ENCODE data around the gene SPANXN2. TPM values are rescaled to one million over a fixed set of nuclear protein-coding genes. Genes with fewer than 3 reads are reported as not detected.
"Not testable (repeated sequence)": the region's sequence is repeated elsewhere in the genome, so short reads cannot be mapped to it uniquely, and the experiment has no call there.

Gene SPANXN2
- total RNA-seq (not detected), polyA plus RNA-seq (not detected), total RNA-seq (not detected)

GRCh38 chrX:143720652-143721051 is at the start of gene SPANXN2:
SPANXN2 (minus strand) TSS chrX:143720752; CDS start chrX:143720668, 84 bp downstream.
- H3K9me3 Mint-ChIP-seq: peaks cover 0 to 20% (median 6%) of the 10 kb centered on the region in 11 donors
- H3K27ac Mint-ChIP-seq; H3K4me3 ChIP-seq (ENCODE audit: low read length); POLR2A ChIA-PET; ATAC-seq; CTCF ChIA-PET; H3K4me1 Mint-ChIP-seq; H3K27ac ChIP-seq (ENCODE audit: low read depth, low read length); H3K4me3 Mint-ChIP-seq; DNase-seq; H3K4me1 ChIP-seq (ENCODE audit: control insufficient read depth in 2 of 2, insufficient read depth in 2 of 2, low read length in 2 of 2); H3K36me3 Mint-ChIP-seq; intact Hi-C loops (cut with micrococcal nuclease); H3K27me3 ChIP-seq (ENCODE audit: control insufficient read depth in 2 of 2, insufficient read depth in 2 of 2, low read length in 2 of 2); H3K9me3 ChIP-seq (ENCODE audit: control insufficient read depth in 2 of 3, low read length in 3 of 3); H3K27me3 Mint-ChIP-seq; H3K36me3 ChIP-seq (ENCODE audit: control insufficient read depth in 2 of 3, insufficient read depth in 3 of 3, low read length in 3 of 3): not testable (repeated sequence)

GRCh38 chrX:143768976-143769375 is 48.4 kb upstream of the SPANXN2 start:
- Histone ChIP-seq H3K36me3 (ENCODE audit: control insufficient read depth in 2 of 3, insufficient read depth in 3 of 3, low read length in 3 of 3) (no peaks in the 10 kb centered on the region), H3K9me3 (ENCODE audit: control insufficient read depth in 2 of 3, low read length in 3 of 3) (no peaks in the 10 kb centered on the region), H3K4me1 (ENCODE audit: control insufficient read depth in 2 of 2, insufficient read depth in 2 of 2, low read length in 2 of 2) (no peaks in the 10 kb centered on the region), H3K27me3 (ENCODE audit: control insufficient read depth in 2 of 2, insufficient read depth in 2 of 2, low read length in 2 of 2) (no peaks in the 10 kb centered on the region), H3K4me3 (ENCODE audit: low read length) (no peak overlapping the region), H3K27ac (ENCODE audit: low read depth, low read length) (no peak overlapping the region)
- DNase-seq (no peak), ATAC-seq (no peak)
- Mint-ChIP-seq H3K4me3 (no peak overlapping the region), H3K36me3 (no peaks in the 10 kb centered on the region), H3K9me3 (peaks cover 0 to 11% (median 4%) of the 10 kb centered on the region in 11 donors), H3K4me1 (peaks cover 0 to 1% (median 0%) of the 10 kb centered on the region in 7 donors), H3K27ac (no peak overlapping the region), H3K27me3 (no peaks in the 10 kb centered on the region)
- intact Hi-C loops (cut with micrococcal nuclease): no loop called here
- ChIA-PET CTCF (no interaction called here), POLR2A (no interaction called here)

- DNase-seq; H3K4me1 Mint-ChIP-seq; H3K9me3 ChIP-seq (ENCODE audit: control insufficient read depth in 2 of 3, low read length in 3 of 3); H3K36me3 Mint-ChIP-seq; intact Hi-C loops (cut with micrococcal nuclease); H3K4me3 Mint-ChIP-seq; H3K27me3 ChIP-seq (ENCODE audit: control insufficient read depth in 2 of 2, insufficient read depth in 2 of 2, low read length in 2 of 2); H3K36me3 ChIP-seq (ENCODE audit: control insufficient read depth in 2 of 3, insufficient read depth in 3 of 3, low read length in 3 of 3); H3K27ac ChIP-seq (ENCODE audit: low read depth, low read length); CTCF ChIA-PET; H3K27me3 Mint-ChIP-seq; POLR2A ChIA-PET; H3K4me1 ChIP-seq (ENCODE audit: control insufficient read depth in 2 of 2, insufficient read depth in 2 of 2, low read length in 2 of 2); H3K4me3 ChIP-seq (ENCODE audit: low read length); H3K27ac Mint-ChIP-seq; ATAC-seq: not testable (repeated sequence)
- peaks cover 0 to 11% (median 4%) of the 10 kb centered on the region in 11 donors for H3K9me3 Mint-ChIP-seq
Observed at GRCh38 chrX:143767789-143768188, 47.2 kb upstream of the SPANXN2 start.

- Mint-ChIP-seq H3K9me3 (peaks cover 0 to 9% (median 3%) of the 10 kb centered on the region in 11 donors), H3K27ac (no peak overlapping the region), H3K4me1 (peaks cover 0 to 2% (median 0%) of the 10 kb centered on the region in 7 donors), H3K27me3 (no peaks in the 10 kb centered on the region), H3K36me3 (no peaks in the 10 kb centered on the region), H3K4me3 (no peak overlapping the region)
- ATAC-seq (no peak), DNase-seq (no peak)
- intact Hi-C loops (cut with micrococcal nuclease): no loop called here
- no peaks in the 10 kb centered on the region for H3K9me3 ChIP-seq (ENCODE audit: control insufficient read depth in 2 of 3, low read length in 3 of 3)
- H3K4me3 ChIP-seq (ENCODE audit: low read length): no peak overlapping the region
- ChIA-PET POLR2A (no interaction called here), CTCF (no interaction called here)
- H3K4me1 ChIP-seq (ENCODE audit: control insufficient read depth in 2 of 2, insufficient read depth in 2 of 2, low read length in 2 of 2): no peaks in the 10 kb centered on the region
- H3K36me3 ChIP-seq (ENCODE audit: control insufficient read depth in 2 of 3, insufficient read depth in 3 of 3, low read length in 3 of 3): no peaks in the 10 kb centered on the region
- no peak overlapping the region for H3K27ac ChIP-seq (ENCODE audit: low read depth, low read length)
- no peaks in the 10 kb centered on the region for H3K27me3 ChIP-seq (ENCODE audit: control insufficient read depth in 2 of 2, insufficient read depth in 2 of 2, low read length in 2 of 2)
Observed at GRCh38 chrX:143757887-143758286, 37.3 kb upstream of the SPANXN2 start.

GRCh38 chrX:143757375-143757774 is 36.8 kb upstream of the SPANXN2 start:
- no peak for DNase-seq
- Histone ChIP-seq H3K4me1 (ENCODE audit: control insufficient read depth in 2 of 2, insufficient read depth in 2 of 2, low read length in 2 of 2) (no peaks in the 10 kb centered on the region), H3K4me3 (ENCODE audit: low read length) (no peak overlapping the region), H3K9me3 (ENCODE audit: control insufficient read depth in 2 of 3, low read length in 3 of 3) (no peaks in the 10 kb centered on the region), H3K36me3 (ENCODE audit: control insufficient read depth in 2 of 3, insufficient read depth in 3 of 3, low read length in 3 of 3) (no peaks in the 10 kb centered on the region), H3K27me3 (ENCODE audit: control insufficient read depth in 2 of 2, insufficient read depth in 2 of 2, low read length in 2 of 2) (no peaks in the 10 kb centered on the region), H3K27ac (ENCODE audit: low read depth, low read length) (no peak overlapping the region)
- no peak for ATAC-seq
- H3K36me3 Mint-ChIP-seq: no peaks in the 10 kb centered on the region
- ChIA-PET POLR2A (no interaction called here), CTCF (no interaction called here)
- no peaks in the 10 kb centered on the region for H3K27me3 Mint-ChIP-seq
- peaks cover 0 to 9% (median 3%) of the 10 kb centered on the region in 11 donors for H3K9me3 Mint-ChIP-seq
- no peak overlapping the region for H3K4me3 Mint-ChIP-seq
- intact Hi-C loops (cut with micrococcal nuclease): no loop called here
- no peak overlapping the region for H3K27ac Mint-ChIP-seq
- peaks cover 0 to 2% (median 0%) of the 10 kb centered on the region in 7 donors for H3K4me1 Mint-ChIP-seq

- ATAC-seq (no peak), DNase-seq (no peak)
- H3K27me3 ChIP-seq (ENCODE audit: control insufficient read depth in 2 of 2, insufficient read depth in 2 of 2, low read length in 2 of 2): no peaks in the 10 kb centered on the region
- H3K9me3 ChIP-seq (ENCODE audit: control insufficient read depth in 2 of 3, low read length in 3 of 3): no peaks in the 10 kb centered on the region
- Mint-ChIP-seq H3K27me3 (no peaks in the 10 kb centered on the region), H3K36me3 (no peaks in the 10 kb centered on the region), H3K9me3 (peaks cover 0 to 9% (median 2%) of the 10 kb centered on the region in 11 donors), H3K4me1 (peaks cover 0 to 2% (median 0%) of the 10 kb centered on the region in 7 donors), H3K4me3 (no peak overlapping the region), H3K27ac (no peak overlapping the region)
- no peaks in the 10 kb centered on the region for H3K36me3 ChIP-seq (ENCODE audit: control insufficient read depth in 2 of 3, insufficient read depth in 3 of 3, low read length in 3 of 3)
- H3K4me3 ChIP-seq (ENCODE audit: low read length): no peak overlapping the region
- POLR2A ChIA-PET: no interaction called here
- H3K4me1 ChIP-seq (ENCODE audit: control insufficient read depth in 2 of 2, insufficient read depth in 2 of 2, low read length in 2 of 2): no peaks in the 10 kb centered on the region
- no peak overlapping the region for H3K27ac ChIP-seq (ENCODE audit: low read depth, low read length)
- CTCF ChIA-PET: no interaction called here
- intact Hi-C loops (cut with micrococcal nuclease): no loop called here
Observed at GRCh38 chrX:143754183-143754582, 33.6 kb upstream of the SPANXN2 start.

- ATAC-seq (no peak), DNase-seq (no peak)
- Mint-ChIP-seq H3K27me3 (no peaks in the 10 kb centered on the region), H3K9me3 (peaks cover 0 to 5% (median 0%) of the 10 kb centered on the region in 11 donors), H3K4me3 (no peak overlapping the region), H3K36me3 (no peaks in the 10 kb centered on the region), H3K4me1 (no peaks in the 10 kb centered on the region), H3K27ac (no peak overlapping the region)
- H3K4me1 ChIP-seq (ENCODE audit: control insufficient read depth in 2 of 2, insufficient read depth in 2 of 2, low read length in 2 of 2): no peaks in the 10 kb centered on the region
- H3K27ac ChIP-seq (ENCODE audit: low read depth, low read length): no peak overlapping the region
- no peaks in the 10 kb centered on the region for H3K9me3 ChIP-seq (ENCODE audit: control insufficient read depth in 2 of 3, low read length in 3 of 3)
- no peaks in the 10 kb centered on the region for H3K36me3 ChIP-seq (ENCODE audit: control insufficient read depth in 2 of 3, insufficient read depth in 3 of 3, low read length in 3 of 3)
- H3K27me3 ChIP-seq (ENCODE audit: control insufficient read depth in 2 of 2, insufficient read depth in 2 of 2, low read length in 2 of 2): no peaks in the 10 kb centered on the region
- H3K4me3 ChIP-seq (ENCODE audit: low read length): no peak overlapping the region
- intact Hi-C loops (cut with micrococcal nuclease): no loop called here
- ChIA-PET CTCF (no interaction called here), POLR2A (no interaction called here)
Observed at GRCh38 chrX:143733866-143734265, 13.3 kb upstream of the SPANXN2 start.
